ENCODE data around the gene CCDC83.

- TF ChIP-seq CTCF (IDR thresholded peaks at IDR 0.05): no peak
- TF ChIP-seq EP300 (IDR thresholded peaks at IDR 0.05): no peak
- no peak for TF ChIP-seq POLR2A (IDR thresholded peaks at IDR 0.05)
These were observed 57.2 kb downstream of the CCDC83 start for GRCh38 chr11:85912414-85912813.
